GM18867 (cell line): ENCODE measurements around the gene CALML3.
"Not testable (repeated sequence)": the region's sequence is repeated elsewhere in the genome, so short reads cannot be mapped to it uniquely, and the experiment has no call there.

Experiments
- ATAC-seq: cut with Tn5 transposase; IDR thresholded peaks from one replicate; pipeline ENCODE4 v1.9.1; 2021; ENCODE audit warnings: mild to moderate bottlenecking, moderate library complexity; ENCODE audit not compliant: unreplicated experiment

Gene CALML3

GRCh38 chr10:5552376-5553321, 27.9 kb downstream of the CALML3 start:
- ATAC-seq, result no peak

GRCh38 chr10:5553400-5554170, 28.8 kb downstream of the CALML3 start:
- no peak for ATAC-seq

GRCh38 chr10:5555021-5555510, 30.3 kb downstream of the CALML3 start:
- ATAC-seq, result no peak

- no peak for ATAC-seq
These were observed 31.1 kb downstream of the CALML3 start for GRCh38 chr10:5555881-5556280.

GRCh38 chr10:5556576-5556975, 31.8 kb downstream of the CALML3 start:
- ATAC-seq, result no peak

GRCh38 chr10:5557040-5557721, 32.4 kb downstream of the CALML3 start:
- no peak for ATAC-seq

- no peak for ATAC-seq
These were observed 33.3 kb downstream of the CALML3 start for GRCh38 chr10:5557799-5558771.

- not testable (repeated sequence) for ATAC-seq
These were observed 34.3 kb downstream of the CALML3 start for GRCh38 chr10:5559022-5559421.

- no peak for ATAC-seq
These were observed 34.9 kb downstream of the CALML3 start for GRCh38 chr10:5559642-5560141.

- ATAC-seq, result no peak
These were observed 35.5 kb downstream of the CALML3 start for GRCh38 chr10:5560142-5560816.

- ATAC-seq, result no peak
These were observed 36.3 kb downstream of the CALML3 start for GRCh38 chr10:5560817-5561703.

- ATAC-seq, result no peak
These were observed 37.2 kb downstream of the CALML3 start for GRCh38 chr10:5561704-5562645.

GRCh38 chr10:5563321-5563961, 38.7 kb downstream of the CALML3 start:
- no peak for ATAC-seq

- ATAC-seq, result no peak
These were observed 39.3 kb downstream of the CALML3 start for GRCh38 chr10:5563991-5564536.

GRCh38 chr10:5564537-5565204, 39.9 kb downstream of the CALML3 start:
- no peak for ATAC-seq

GRCh38 chr10:5565205-5565545, 40.4 kb downstream of the CALML3 start:
- no peak for ATAC-seq
